ENCODE data around the gene KHNYN.

Gene KHNYN

DNA sequence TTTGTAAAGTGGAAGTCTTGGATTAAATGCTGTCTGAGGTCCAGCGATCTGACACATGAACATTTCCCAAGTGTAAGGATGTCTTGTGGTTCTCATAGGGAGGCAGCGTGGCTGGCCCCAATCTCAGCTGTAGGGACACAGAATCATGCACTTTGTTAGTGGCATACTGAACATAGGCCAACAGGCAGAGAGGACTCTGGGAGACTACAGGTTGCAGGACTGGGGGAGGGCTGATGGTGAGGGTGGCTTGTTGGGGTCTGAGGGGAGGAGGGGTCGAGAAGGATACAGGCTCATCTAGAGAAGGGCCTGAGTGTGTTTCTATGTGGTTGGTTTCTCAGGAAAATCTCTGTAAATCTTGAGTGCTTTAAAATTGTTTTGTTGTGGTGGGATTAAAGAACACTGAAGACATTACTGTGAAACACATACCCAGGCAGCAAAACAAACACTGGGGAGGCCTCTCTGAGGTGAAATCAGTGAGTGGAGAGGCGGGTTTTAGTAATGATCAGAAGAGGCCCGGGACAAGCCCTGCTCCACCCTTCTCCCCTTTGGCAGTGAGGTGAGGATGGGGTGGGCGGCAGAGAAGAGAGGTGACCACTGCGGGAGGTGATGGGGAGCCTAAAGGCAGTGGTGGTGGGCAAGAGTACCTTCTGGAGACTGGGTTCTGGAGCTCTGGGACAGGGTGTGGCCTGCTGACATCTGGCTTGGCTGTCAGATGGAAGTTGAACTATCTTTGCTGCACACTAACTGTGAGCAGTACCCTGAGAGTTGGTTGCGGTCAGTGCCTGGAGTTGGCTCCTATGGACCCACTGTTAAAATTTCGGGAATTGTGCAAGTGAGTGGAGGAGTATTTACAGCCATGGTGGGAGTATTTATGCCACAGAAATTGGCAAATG, 27.7 kb upstream of the KHNYN start:
- no peak for DNase-seq

DNA sequence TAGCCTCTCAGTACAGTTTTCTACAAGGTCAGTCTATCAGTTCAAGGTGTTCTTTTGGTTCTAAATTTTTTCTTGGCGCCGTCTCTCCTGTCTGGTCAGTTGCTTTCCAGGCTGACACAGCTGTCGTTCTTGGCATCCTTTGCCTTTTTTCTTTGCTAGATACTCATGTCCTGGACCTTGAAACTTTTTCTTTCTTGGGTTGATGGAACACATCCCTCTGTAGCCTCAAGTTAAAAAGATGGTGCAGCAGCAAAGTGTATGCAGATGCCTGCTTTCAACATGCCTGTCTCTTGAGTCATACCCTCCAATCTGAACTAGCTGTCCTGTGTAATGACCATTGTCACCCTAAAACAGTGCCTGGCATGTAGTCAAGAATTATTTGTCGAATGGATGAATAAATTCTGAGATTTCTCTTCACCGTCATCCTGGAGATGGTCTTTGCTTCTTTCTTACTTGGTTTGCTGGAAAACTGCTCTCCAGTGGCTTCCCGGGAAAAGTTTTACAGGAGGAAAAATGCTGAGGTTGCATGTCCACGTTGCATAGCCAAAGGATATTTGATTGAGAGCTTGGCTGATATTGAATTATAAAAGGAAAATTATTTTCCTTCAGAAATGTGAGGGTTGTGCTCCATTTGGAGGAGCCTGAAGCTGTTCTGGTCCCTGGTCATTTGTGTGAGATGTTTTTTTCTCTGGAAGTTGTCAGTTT, 26.3 kb upstream of the KHNYN start:
- DNase-seq = no peak

DNA sequence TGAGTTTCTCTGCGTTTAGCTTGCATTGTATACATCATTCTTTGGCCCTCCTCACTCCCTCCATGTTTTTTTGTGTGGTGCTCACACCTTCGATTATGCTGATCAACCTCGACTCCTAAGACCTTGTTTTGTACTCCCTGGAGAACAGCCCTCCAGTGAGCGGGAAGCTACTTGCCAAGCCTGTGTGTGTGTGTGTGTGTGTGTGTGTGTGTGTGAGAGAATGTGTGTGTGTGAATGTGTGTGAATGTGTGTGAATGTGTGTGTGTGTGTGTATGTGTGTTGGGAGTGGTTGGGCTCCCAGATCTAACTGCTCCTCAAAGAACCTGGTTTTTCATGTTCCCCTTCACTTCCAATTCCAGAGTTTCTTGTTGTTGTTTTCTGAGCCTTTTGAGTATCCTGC, 24.9 kb upstream of the KHNYN start:
- DNase-seq = no peak

DNA sequence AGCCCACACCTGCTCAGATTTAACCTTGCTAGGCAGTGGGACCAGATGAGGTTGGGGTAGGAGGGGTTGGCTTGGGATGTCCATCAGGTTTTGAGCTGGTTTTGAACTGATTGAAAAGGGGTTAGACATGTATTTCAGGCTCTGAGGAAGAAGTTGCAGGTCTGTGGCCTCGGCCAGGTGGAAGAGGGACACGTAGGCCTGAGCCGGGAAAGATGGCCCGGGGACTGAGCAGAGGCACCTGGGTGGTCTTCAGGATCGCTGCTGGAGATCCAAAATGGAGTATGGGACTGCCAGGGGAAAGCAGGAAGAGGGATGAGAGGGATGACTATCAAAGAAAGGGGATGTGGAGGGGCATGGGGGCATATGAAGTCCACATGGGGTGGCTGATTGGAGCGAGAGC, 23.3 kb upstream of the KHNYN start:
- DNase-seq = no peak

DNA sequence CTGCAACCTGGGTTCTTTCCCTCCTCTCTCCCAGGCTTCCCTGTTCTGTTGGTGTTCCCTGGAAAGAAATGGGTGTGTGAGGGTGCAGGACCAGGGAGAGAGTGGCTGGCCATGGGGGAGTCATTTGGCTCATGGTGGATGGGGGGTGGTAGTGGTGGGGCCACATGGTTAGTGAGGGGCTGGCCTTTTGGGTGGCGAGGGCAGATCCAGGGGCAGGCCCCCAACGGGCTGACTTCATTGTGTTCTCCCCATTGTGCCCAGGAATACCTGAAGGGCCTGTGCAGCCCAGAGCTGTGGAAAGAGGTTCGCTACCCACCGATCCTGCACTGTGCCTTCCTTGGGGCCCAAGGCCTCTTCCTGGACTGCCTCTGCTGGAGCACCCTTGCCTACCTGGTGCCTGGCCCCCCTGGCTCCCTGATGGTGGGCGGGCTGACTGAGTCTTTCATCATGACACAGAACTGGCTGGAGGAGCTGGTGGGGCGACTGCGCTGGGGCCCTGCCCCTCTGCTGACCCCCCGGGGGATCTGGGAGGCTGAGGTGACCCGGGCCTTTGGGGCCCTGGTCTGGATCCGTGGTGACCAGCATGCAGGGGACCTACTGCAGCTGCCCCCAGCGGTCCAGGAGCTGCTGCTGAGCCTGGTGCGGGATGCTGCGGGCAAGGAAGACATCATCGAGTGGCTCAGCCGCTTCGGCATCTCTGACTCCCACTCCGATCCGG, 22.0 kb upstream of the KHNYN start:
- DNase-seq = no peak

DNA sequence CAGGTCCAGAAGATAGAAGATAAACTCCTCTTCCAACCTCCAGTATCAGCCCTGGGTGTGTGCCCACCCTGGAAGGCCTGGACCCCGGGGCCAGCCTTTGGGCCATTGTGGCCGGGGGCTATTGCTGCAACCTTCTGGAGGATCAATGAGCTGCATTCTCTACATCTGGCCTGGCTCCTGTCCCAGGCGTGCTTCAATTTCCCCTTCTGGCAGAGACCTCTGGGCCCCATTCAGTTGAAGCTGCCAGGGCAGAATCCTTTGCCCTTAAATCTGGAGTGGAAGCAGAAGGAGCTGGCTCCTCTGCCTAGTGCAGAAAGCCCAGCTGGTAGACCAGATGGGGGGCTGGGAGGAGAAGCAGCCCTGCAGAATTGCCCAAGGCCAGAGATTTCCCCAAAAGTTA, 21.0 kb upstream of the KHNYN start:
- DNase-seq = no peak

DNA sequence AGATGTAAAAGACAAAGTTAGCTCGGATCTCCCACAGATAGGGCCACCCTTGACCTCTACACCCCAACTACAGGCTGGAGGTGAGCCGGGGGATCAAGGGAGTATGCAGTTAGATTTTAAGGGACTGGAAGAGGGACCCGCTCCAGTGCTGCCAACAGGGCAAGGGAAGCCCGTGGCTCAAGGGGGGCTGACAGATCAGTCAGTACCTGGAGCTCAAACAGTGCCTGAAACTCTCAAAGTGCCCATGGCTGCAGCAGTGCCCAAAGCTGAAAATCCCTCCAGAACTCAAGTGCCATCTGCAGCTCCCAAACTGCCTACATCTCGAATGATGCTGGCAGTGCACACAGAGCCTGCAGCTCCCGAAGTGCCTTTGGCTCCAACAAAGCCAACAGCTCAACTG, 20.6 kb upstream of the KHNYN start:
- DNase-seq = no peak

DNA sequence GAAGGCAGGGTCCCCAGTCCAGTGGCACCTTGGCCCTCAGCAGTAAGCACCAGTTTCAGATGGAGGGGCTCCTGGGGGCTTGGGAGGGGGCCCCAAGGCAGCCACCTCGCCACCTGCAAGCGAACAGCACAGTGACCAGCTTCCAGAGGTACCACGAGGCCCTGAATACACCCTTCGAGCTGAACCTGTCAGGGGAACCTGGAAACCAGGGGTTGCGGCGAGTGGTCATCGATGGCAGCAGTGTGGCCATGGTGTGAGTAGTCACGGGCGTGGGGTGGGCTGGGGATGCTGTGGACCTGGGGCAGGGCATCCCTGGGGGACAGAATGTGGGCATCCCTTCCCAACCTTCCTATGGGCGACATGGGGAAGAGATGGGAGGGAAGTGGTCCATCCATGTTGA, 19.8 kb upstream of the KHNYN start:
- no peak for DNase-seq

DNA sequence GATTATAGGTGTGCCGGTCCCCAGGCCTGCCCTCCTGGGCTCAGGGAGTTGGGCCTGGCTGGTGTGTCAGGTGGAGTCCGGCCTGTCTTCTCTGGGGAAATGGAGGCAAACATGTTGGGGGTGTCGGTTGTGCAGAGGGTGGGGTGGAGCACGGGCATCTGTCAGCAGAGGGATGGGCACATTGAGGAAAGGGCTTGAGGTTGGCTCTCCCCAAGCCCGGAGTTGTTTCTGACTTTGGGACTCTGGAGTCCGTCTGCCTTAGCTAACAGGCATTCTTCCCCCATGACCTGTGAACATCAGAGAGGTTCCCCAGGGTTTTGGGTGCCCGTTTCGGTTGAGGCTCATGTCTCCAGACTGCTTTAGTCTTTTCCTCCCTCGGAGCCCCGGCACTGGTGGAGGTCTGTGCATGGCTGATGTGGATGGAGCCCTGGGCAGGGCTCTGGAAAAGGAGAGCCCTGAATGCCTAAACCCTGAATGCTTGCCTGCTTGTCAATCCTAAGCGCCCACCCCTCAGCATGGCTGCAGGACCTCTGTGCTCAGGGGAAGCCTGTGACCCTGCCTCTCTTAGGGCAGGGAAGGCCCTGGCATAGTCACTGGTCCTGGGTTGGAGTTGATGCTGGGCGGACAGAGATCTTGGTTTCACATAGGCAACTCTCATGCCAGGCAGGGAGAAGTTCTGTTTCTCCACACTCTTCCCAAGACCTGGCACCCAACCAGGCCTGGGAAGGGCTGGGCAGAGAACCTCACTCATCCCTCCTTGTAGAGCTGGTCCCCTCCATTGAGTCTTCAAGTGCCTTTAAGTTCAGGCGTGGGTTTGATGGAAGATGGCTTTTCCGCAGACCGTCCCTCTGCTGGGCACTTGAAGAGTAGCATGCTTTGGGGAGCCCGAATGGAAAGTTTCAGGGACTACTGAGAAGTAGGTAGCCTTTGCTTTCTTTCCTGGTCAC, 18.0 kb upstream of the KHNYN start:
- DNase-seq = peak; percentile 1 to 23

DNA sequence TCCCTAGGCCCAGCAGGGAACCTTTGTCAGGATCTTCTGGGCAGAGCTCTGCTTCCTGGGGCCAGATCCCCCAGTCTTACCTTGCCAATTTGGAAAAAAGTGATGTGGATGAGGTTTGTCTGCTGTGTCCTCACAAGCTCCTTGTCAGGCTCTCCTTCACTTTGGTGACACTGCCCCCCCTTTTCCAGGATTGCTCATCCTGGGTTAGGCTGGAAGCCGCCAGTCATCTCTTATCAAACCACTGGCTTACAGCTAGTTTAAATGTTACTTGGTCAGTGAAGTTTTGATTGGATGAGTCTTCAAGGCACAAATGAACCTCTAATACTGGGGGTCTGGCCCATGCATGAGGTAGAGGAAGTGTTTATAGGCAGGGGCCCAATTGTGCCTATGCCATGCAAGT, 15.7 kb upstream of the KHNYN start:
- DNase-seq = no peak

DNA sequence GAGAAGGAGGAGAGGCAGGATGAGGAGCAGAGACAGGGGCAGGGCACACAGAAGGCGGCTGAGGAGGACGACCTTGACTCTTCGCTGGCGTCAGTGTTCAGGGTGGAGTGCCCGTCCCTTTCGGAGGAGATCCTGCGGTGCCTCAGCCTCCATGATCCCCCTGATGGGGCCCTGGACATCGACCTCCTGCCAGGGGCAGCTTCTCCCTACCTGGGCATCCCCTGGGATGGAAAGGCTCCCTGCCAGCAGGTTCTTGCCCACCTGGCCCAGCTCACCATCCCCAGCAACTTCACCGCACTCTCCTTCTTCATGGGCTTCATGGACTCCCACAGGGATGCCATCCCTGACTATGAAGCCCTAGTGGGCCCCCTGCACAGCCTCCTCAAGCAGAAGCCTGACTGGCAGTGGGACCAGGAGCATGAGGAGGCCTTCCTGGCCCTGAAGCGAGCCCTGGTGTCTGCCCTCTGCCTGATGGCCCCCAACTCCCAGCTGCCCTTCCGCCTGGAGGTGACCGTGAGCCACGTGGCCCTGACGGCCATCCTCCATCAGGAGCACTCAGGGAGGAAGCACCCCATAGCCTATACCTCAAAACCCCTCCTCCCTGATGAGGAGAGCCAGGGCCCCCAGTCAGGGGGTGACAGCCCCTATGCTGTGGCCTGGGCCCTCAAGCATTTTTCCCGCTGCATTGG, 14.9 kb upstream of the KHNYN start:
- no peak for DNase-seq

DNA sequence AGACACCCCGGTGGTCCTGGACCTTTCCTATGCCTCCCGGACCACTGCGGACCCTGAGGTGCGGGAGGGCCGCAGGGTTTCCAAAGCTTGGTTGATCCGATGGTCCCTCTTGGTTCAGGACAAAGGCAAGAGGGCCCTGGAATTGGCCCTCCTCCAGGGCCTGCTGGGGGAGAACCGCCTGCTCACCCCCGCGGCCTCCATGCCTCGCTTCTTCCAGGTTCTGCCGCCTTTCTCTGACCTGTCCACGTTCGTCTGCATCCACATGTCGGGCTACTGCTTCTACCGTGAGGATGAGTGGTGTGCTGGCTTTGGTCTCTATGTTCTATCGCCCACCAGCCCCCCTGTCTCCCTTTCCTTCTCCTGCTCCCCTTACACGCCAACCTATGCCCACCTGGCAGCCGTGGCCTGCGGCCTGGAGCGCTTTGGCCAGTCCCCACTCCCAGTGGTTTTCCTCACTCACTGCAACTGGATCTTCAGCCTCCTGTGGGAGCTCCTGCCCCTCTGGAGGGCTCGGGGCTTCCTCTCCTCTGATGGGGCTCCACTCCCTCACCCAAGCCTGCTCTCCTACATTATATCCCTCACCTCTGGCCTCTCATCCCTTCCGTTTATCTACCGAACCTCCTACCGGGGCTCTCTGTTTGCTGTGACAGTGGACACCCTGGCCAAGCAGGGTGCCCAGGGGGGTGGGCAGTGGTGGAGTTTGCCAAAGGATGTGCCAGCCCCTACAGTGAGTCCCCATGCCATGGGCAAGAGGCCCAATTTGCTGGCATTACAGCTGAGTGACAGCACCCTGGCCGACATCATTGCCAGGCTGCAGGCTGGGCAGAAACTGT, 14.1 kb upstream of the KHNYN start:
- DNase-seq = no peak

DNA sequence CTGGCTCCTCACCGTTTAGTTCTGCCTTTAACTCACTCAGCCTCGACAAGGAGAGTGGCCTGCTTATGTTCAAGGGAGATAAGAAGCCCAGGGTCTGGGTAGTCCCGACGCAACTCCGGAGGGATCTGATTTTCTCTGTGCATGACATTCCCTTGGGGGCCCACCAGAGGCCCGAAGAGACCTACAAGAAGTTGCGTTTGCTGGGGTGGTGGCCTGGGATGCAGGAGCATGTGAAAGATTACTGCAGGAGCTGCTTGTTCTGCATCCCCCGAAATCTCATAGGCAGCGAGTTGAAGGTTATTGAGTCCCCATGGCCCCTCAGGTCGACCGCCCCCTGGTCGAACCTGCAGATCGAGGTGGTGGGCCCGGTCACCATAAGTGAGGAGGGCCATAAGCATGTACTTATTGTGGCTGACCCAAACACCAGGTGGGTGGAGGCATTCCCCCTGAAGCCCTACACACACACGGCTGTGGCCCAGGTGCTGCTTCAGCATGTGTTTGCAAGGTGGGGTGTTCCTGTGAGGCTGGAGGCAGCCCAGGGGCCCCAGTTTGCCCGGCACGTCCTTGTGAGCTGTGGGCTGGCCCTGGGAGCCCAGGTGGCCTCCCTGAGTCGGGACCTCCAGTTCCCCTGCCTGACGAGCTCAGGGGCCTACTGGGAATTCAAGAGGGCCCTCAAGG, 13.4 kb upstream of the KHNYN start:
- DNase-seq = no peak

DNA sequence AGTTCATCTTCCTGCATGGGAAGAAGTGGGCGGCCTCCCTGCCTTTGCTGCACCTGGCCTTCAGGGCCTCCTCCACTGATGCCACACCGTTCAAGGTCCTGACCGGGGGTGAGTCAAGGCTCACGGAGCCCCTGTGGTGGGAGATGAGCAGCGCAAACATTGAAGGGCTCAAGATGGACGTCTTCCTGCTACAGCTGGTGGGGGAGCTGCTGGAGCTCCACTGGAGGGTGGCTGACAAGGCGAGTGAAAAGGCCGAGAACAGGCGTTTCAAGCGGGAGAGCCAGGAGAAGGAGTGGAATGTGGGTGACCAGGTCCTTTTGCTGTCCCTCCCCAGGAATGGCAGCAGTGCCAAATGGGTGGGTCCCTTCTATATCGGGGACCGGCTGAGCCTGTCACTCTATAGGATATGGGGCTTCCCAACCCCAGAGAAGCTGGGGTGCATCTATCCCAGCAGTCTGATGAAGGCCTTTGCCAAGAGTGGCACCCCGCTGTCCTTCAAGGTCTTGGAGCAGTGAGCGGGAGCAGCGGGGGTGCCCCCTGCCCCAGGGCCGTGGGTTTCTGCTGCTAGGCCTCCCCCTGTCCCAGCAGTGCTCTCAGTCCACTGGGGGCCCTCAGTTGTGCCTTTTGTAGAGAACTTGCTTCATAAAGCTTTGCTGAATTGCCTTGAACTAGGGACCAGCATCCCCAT, 12.7 kb upstream of the KHNYN start:
- DNase-seq = no peak

DNA sequence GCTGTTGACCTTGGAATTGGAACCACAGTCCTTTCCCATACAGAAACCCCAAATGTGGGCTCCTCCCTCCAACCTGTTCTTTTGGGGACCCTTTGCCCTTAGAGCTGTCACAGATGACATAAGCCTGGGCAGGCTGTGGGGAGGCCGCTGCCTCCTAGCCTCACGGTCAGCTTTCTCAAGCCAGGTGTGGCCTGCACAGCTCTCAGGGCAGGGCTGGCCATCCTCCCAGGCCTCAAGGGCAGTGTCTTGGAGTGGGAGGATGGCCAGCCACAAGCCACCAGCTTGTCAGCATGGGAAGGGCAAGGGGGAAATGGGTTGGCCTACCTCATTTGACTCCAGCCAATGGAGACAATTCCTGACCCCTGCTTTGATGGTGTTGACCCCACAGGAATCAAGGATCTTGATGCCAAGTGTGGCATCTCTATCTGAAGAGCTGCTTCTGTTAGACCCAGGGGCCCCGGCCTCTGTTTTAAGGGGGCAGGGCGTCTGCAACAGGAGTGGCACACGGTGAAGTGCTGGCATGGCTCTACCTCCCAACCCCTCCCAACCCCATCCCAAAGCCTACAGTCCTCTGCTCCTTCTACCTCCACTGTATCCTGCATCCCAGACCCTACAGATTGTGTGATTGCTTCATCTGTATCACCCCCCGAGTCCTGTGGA, 11.8 kb upstream of the KHNYN start:
- no peak for DNase-seq

DNA sequence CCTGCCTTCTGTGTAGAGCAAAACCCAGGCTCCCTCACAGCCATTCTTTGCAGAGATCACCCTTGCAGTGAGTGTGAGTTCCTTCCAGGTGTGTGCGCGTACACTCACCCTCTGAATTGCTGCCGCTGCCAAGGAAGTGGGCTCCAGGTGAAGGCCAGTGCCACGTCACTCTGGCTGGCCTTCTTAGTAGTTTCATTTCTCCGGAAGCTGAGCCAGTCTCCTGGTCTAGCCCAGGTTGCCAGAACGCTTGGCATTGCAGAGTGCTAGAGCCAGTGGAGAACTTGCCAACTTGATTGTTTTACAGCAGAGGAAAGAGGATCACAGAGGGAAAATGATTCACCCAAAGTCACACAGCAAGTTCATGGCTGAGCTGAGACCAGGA, 11.3 kb upstream of the KHNYN start:
- no peak for DNase-seq

DNA sequence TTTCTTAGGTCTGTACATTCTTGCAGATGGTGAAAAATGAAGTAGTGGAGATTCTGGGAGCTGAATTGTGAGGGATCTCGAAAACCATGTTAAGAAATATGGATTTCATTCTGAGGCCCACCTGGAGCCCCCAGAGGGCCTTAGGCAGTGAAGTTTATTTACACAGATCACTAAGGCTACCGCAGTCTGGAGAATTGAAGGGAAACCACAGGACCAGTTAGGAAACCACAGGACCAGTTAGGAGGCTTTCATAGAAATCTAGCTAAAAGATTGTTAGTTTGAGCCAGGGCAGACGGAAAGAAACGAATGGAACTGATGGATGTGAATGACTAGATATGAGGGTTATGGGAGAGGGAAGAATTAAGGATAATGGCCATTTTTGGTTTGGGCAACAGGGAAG, 7.5 kb upstream of the KHNYN start:
- no peak for DNase-seq

DNA sequence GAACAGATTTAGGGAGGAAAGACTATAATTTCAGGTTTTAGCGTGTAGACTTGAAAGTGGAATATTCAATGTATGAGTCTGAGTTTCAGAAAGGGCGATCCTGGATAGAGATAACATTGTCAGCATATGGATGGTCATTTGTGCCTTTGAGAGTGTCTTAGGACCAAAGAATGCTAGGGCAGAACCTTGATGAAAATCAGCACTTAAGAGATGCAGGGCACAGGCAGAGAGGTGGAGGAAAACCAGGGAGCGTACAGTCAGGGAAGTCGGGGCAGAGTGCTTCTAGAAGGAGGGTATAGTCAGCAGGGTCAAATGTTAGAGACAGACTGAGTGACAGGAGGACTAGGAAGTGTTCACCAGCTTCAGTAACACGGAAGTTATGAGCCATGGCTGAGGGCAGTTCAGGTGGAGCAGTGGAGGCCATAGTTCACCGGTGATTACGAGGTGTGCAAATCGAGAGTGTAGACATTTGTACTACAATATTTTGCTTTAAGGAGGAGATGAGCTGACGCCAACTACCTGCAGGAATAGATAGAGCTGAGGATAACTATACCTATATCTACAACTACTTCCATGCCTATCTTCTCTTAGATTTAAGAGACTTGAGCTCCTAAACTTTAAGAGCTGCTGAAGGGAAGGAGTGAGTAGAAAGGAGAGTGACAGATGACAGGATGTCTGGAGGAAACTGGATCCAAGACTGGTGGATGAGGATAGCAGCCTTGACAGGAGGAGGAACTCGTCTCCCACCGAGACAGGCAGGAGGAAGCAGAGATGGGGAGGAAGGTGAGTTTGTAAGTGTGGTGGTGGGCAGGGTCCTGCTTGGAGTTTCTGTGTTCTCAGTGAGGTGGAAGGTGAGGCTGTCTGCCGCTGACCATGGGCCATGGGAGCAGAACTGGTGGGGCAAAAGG, 6.8 kb upstream of the KHNYN start:
- no peak for DNase-seq
